Measurements from ENCODE around the gene LGALS14. TPM values are rescaled to one million over a fixed set of nuclear protein-coding genes. Genes with fewer than 3 reads are reported as not detected.

The LGALS14 gene
- total RNA-seq, 2 donors from 2014 or later: not detected

GRCh38 chr19:39676004-39676403, 28.3 kb upstream of the LGALS14 start:
- Histone ChIP-seq H3K27me3 (replicated peaks; ENCODE audit: insufficient read depth) (no peaks in the 10 kb centered on the region), H3K36me3 (no peaks in the 10 kb centered on the region), H3K27ac (no peak overlapping the region), H3K4me1 (replicated peaks) (peaks cover 8% of the 10 kb centered on the region), H3K9me3 (no peaks in the 10 kb centered on the region), H3K4me3 (no peak overlapping the region)
- no peak for DNase-seq (ENCODE audit: low spot score)
- intact Hi-C loops (cut with DNase I): no loop called here
- WGBS: 70% methylated on average over 3 of the region's 3 CpGs
- no peak for TF ChIP-seq POLR2A (IDR thresholded peaks at IDR 0.05)
- no peak for TF ChIP-seq POLR2AphosphoS5 (IDR thresholded peaks at IDR 0.05)
- no peak for TF ChIP-seq CTCF (IDR thresholded peaks at IDR 0.05)

- TF ChIP-seq POLR2AphosphoS5 (IDR thresholded peaks at IDR 0.05) (peak; percentile 91), CTCF (IDR thresholded peaks at IDR 0.05) (no peak)
- peak overlapping the region; percentile 50 to 77 for H3K27ac ChIP-seq
- H3K27me3 ChIP-seq (replicated peaks; ENCODE audit: insufficient read depth): no peaks in the 10 kb centered on the region
- H3K36me3 ChIP-seq: no peaks in the 10 kb centered on the region
- 67% methylated on average over 10 of the region's 10 CpGs for WGBS
- intact Hi-C loops (cut with DNase I): no loop called here
- DNase-seq (ENCODE audit: low spot score): peak; percentile 73
- no peaks in the 10 kb centered on the region for H3K9me3 ChIP-seq
- peaks cover 8% of the 10 kb centered on the region for H3K4me1 ChIP-seq (replicated peaks)
- no peak overlapping the region for H3K4me3 ChIP-seq
These were observed 26.1 kb upstream of the LGALS14 start for GRCh38 chr19:39677961-39678889.

- no peak for DNase-seq (ENCODE audit: low spot score)
- H3K27me3 ChIP-seq (replicated peaks; ENCODE audit: insufficient read depth): no peaks in the 10 kb centered on the region
- peak overlapping the region; percentile 50 to 77 for H3K27ac ChIP-seq
- WGBS: 41% methylated on average over 10 of the region's 10 CpGs
- intact Hi-C loops (cut with DNase I): no loop called here
- peaks cover 8% of the 10 kb centered on the region for H3K4me1 ChIP-seq (replicated peaks)
- H3K4me3 ChIP-seq: no peak overlapping the region
- no peaks in the 10 kb centered on the region for H3K9me3 ChIP-seq
- H3K36me3 ChIP-seq: no peaks in the 10 kb centered on the region
- TF ChIP-seq POLR2A (IDR thresholded peaks at IDR 0.05) (no peak), CTCF (IDR thresholded peaks at IDR 0.05) (no peak), POLR2AphosphoS5 (IDR thresholded peaks at IDR 0.05) (no peak)
These were observed 25.1 kb upstream of the LGALS14 start for GRCh38 chr19:39679056-39679790.

- TF ChIP-seq POLR2A (IDR thresholded peaks at IDR 0.05) (no peak), CTCF (IDR thresholded peaks at IDR 0.05) (no peak), POLR2AphosphoS5 (IDR thresholded peaks at IDR 0.05) (no peak)
- WGBS: 86% methylated on average over 3 of the region's 3 CpGs
- Histone ChIP-seq H3K9me3 (no peaks in the 10 kb centered on the region), H3K4me1 (replicated peaks) (peaks cover 8% of the 10 kb centered on the region), H3K36me3 (no peaks in the 10 kb centered on the region), H3K4me3 (no peak overlapping the region), H3K27me3 (replicated peaks; ENCODE audit: insufficient read depth) (no peaks in the 10 kb centered on the region), H3K27ac (no peak overlapping the region)
- intact Hi-C loops (cut with DNase I): no loop called here
- no peak for DNase-seq (ENCODE audit: low spot score)
These were observed 24.5 kb upstream of the LGALS14 start for GRCh38 chr19:39679791-39680168.
